Measurements from ENCODE around the gene DNAJC24. TPM values are rescaled to one million over a fixed set of nuclear protein-coding genes. Genes with fewer than 3 reads are reported as not detected.

The DNAJC24 gene
- total RNA-seq, 1 experiment from 2014 or later, result 50.4 TPM

DNA sequence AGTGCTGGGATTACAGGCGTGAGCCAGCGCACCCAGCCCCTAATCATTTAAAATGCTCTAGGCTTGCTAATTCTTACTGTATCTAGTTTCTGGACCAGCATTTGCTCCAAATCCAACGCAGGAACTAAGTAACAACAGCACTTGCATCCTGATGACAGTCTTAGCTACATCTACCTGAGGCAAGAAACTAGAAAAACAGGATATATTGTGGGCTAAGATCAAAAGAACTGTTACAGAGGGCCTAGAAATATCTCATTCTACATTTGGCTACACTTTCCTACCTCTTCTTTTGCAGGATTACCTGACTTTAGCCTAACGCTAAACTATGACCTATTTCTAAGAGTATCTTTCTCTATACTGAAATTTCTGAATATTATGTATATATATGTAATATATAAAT is 7.9 kb upstream of the DNAJC24 start:
- intact Hi-C loops (cut with micrococcal nuclease; ENCODE audit: unreplicated experiment), result no loop called here
- Histone ChIP-seq H3K27me3 (replicated peaks; ENCODE audit: insufficient read depth, low read depth, low read length, poor library complexity) (peaks cover 58% of the 10 kb centered on the region), H3K4me1 (ENCODE audit: insufficient read depth, low read length, poor library complexity, severe bottlenecking) (no peaks in the 10 kb centered on the region), H3K4me3 (ENCODE audit: low read depth, low read length, poor library complexity, severe bottlenecking) (no peak overlapping the region), H3K9me3 (ENCODE audit: low read depth, low read length, poor library complexity, severe bottlenecking) (no peaks in the 10 kb centered on the region), H3K36me3 (ENCODE audit: insufficient read depth, low read length, poor library complexity, severe bottlenecking) (no peaks in the 10 kb centered on the region), H3K27ac (ENCODE audit: low read depth, low read length, poor library complexity, severe bottlenecking) (no peak overlapping the region)
- BruUV-seq (replicated peaks), result no TSS peak
- no peak for DNase-seq (ENCODE audit: low spot score)
- TF ChIP-seq, protein P1, sequence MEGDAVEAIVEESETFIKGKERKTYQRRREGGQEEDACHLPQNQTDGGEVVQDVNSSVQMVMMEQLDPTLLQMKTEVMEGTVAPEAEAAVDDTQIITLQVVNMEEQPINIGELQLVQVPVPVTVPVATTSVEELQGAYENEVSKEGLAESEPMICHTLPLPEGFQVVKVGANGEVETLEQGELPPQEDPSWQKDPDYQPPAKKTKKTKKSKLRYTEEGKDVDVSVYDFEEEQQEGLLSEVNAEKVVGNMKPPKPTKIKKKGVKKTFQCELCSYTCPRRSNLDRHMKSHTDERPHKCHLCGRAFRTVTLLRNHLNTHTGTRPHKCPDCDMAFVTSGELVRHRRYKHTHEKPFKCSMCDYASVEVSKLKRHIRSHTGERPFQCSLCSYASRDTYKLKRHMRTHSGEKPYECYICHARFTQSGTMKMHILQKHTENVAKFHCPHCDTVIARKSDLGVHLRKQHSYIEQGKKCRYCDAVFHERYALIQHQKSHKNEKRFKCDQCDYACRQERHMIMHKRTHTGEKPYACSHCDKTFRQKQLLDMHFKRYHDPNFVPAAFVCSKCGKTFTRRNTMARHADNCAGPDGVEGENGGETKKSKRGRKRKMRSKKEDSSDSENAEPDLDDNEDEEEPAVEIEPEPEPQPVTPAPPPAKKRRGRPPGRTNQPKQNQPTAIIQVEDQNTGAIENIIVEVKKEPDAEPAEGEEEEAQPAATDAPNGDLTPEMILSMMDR (conservative IDR thresholded peaks at IDR 0.05; ENCODE audit: low read depth, low read length), result no peak
- no peak for TF ChIP-seq EZH2 (IDR thresholded peaks at IDR 0.05; ENCODE audit: borderline replicate concordance, low read depth, low read length, poor library complexity, severe bottlenecking)
- ChIA-PET POLR2A (ENCODE audit: low non-redundant PET) (no interaction called here), CTCF (no interaction called here)

- TF ChIP-seq EZH2 (IDR thresholded peaks at IDR 0.05; ENCODE audit: borderline replicate concordance, low read depth, low read length, poor library complexity, severe bottlenecking), result no peak
- TF ChIP-seq, protein P1 (conservative IDR thresholded peaks at IDR 0.05; ENCODE audit: low read depth, low read length), result no peak
- ChIA-PET CTCF (no interaction called here), POLR2A (ENCODE audit: low non-redundant PET) (interaction anchor here (0.6 kb wide), 1 partner anchor 239 kb away, joined by 4 read pairs; no protein-coding TSS in a partner anchor)
- Histone ChIP-seq H3K36me3 (ENCODE audit: insufficient read depth, low read length, poor library complexity, severe bottlenecking) (peaks cover 3% of the 10 kb centered on the region), H3K27me3 (replicated peaks; ENCODE audit: insufficient read depth, low read depth, low read length, poor library complexity) (peaks cover 49% of the 10 kb centered on the region), H3K4me3 (ENCODE audit: low read depth, low read length, poor library complexity, severe bottlenecking) (no peak overlapping the region), H3K4me1 (ENCODE audit: insufficient read depth, low read length, poor library complexity, severe bottlenecking) (peaks cover 20% of the 10 kb centered on the region), H3K27ac (ENCODE audit: low read depth, low read length, poor library complexity, severe bottlenecking) (no peak overlapping the region), H3K9me3 (ENCODE audit: low read depth, low read length, poor library complexity, severe bottlenecking) (no peaks in the 10 kb centered on the region)
- DNase-seq (ENCODE audit: low spot score), result no peak
- intact Hi-C loops (cut with micrococcal nuclease; ENCODE audit: unreplicated experiment), result no loop called here
- no TSS peak for BruUV-seq (replicated peaks)
These were observed 2.9 kb upstream of the DNAJC24 start for GRCh38 chr11:31366795-31367194.

DNA sequence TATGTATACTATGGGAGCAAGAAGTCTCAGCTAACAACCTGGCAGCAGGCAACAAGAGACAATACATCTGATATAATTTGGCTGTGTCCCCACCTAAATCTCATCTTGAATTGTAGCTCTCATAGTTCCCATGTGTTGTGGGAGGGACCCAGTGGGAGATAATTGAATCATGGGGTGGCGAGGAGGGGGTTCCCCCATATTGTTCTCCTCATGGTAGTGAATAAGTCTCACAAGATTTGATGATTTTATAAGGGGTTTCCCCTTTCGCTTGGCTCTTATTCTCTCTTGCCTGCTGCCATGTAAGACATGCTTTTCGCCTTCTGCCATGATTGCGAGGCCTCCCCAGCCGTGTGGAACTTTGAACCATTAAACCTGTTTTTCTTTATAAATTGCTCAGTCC is 6.2 kb downstream of the DNAJC24 start:
- intact Hi-C loops (cut with micrococcal nuclease; ENCODE audit: unreplicated experiment), result no loop called here
- Histone ChIP-seq H3K27me3 (replicated peaks; ENCODE audit: insufficient read depth, low read depth, low read length, poor library complexity) (no peaks in the 10 kb centered on the region), H3K36me3 (ENCODE audit: insufficient read depth, low read length, poor library complexity, severe bottlenecking) (peaks cover 3% of the 10 kb centered on the region), H3K27ac (ENCODE audit: low read depth, low read length, poor library complexity, severe bottlenecking) (no peak overlapping the region), H3K4me1 (ENCODE audit: insufficient read depth, low read length, poor library complexity, severe bottlenecking) (peaks cover 7% of the 10 kb centered on the region), H3K9me3 (ENCODE audit: low read depth, low read length, poor library complexity, severe bottlenecking) (no peaks in the 10 kb centered on the region), H3K4me3 (ENCODE audit: low read depth, low read length, poor library complexity, severe bottlenecking) (no peak overlapping the region)
- POLR2A ChIA-PET (ENCODE audit: low non-redundant PET), result no interaction called here
- no peak for TF ChIP-seq EZH2 (IDR thresholded peaks at IDR 0.05; ENCODE audit: borderline replicate concordance, low read depth, low read length, poor library complexity, severe bottlenecking)
- TF ChIP-seq, protein P1 (conservative IDR thresholded peaks at IDR 0.05; ENCODE audit: low read depth, low read length), result no peak
- CTCF ChIA-PET, result no interaction called here
- no TSS peak for BruUV-seq (replicated peaks)
- no peak for DNase-seq (ENCODE audit: low spot score)
